CMK (cell line): Measurements from ENCODE around the gene TULP4.
"Not testable (repeated sequence)": the region's sequence is repeated elsewhere in the genome, so short reads cannot be mapped to it uniquely, and the experiment has no call there.

Source experiments
- DNase-seq: peaks from one replicate; pipeline ENCODE4 v3.0.0-alpha.2; 2010; ENCODE audit warnings: low read depth

The TULP4 gene

DNA sequence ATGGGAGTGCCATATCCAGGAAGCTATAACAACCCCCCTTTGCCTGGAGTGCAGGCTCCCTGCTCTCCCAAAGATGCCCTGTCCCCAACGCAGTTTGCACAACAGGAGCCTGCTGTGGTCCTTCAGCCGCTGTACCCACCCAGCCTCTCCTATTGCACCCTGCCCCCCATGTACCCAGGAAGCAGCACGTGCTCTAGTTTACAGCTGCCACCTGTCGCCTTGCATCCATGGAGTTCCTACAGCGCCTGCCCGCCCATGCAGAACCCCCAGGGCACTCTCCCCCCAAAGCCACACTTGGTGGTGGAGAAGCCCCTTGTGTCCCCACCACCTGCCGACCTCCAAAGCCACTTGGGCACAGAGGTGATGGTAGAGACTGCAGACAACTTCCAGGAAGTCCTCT, 191.0 kb downstream of the TULP4 start:
- no peak for DNase-seq

DNA sequence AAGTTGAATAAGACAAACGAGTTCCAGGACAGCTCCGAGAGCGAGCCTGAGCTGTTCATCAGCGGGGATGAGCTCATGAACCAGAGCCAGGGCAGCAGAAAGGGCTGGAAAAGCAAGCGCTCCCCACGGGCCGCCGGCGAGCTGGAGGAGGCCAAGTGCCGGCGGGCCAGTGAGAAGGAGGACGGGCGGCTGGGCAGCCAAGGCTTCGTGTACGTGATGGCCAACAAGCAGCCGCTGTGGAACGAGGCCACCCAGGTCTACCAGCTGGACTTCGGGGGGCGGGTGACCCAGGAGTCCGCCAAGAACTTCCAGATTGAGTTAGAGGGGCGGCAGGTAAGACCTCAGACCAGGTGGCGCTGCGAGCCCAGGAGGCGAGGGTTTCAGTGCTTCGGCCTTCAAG, 191.6 kb downstream of the TULP4 start:
- DNase-seq: no peak

DNA sequence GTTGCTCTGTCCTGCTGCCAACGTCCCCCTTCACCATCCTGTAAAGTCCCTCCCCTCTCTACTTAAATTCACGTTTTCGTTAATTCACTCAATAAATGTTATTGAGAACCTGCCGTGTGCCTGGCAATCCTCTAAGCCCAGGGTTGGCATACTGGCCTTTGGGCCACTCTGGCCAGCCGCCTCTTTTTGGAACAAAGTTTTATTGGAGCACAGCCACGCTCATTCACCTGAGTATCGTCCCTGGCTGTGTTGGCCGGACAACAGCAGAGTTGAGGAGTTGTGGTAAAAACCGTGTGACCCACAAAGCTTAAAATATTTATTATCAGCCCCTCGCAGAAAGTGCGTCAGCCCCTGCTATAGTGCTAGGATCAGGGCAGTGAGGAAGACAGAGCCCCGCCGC, 192.9 kb downstream of the TULP4 start:
- no peak for DNase-seq

DNA sequence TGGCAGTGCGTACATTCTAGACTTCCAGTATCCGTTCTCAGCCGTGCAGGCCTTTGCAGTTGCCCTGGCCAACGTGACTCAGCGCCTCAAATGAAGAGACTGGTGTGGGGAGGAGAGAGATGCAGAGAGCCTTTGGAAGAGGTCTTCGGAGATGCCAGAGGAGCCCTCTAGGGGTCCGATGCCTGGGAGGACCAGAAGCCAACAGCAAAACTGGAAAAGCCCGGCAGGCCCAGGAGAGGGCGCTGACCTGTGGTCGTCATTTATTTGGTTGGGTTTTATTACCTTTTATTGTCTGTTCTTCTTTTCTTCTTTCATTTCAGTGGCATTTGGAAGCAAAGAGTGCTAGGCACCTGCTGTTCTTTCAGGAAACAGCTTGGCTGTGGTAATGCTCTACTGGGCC, 194.3 kb downstream of the TULP4 start:
- DNase-seq: no peak

DNA sequence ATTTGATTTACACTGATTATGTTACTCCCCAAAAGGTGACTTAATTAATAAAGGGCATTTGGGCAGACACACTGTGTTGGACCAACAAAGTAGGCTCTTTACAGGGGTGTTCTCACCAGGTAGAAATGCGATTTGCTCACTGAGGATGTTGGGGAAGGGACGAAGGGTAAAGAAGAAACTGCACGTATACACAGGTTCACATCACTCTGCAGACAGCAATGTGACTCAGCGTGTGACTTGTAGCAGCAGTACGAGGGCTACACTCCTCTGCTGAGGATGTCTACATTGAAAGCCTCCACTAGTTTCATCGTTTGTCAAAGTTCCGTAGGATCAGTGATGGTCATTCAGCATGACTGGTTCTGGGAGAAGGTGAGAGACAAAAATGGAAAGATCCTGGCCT, 194.9 kb downstream of the TULP4 start:
- no peak for DNase-seq

DNA sequence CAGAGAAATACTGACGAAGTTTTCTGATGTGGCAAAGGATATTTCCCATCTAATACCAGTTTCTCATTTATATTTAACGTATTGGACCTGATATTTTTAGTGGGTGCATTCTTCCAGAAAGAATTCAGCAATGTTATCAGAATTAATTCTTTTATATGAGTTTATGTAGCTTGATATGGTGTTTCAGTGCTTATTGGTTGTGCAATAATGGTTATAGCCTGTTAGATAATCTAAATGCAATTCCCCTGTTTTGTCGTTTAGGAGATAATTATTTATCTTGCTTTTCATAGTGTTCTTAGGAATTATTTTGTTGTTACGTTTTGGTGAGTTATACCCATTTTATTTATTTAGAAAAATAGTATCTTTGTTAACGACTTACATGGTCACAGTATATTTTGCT, 196.2 kb downstream of the TULP4 start:
- DNase-seq: no peak

DNA sequence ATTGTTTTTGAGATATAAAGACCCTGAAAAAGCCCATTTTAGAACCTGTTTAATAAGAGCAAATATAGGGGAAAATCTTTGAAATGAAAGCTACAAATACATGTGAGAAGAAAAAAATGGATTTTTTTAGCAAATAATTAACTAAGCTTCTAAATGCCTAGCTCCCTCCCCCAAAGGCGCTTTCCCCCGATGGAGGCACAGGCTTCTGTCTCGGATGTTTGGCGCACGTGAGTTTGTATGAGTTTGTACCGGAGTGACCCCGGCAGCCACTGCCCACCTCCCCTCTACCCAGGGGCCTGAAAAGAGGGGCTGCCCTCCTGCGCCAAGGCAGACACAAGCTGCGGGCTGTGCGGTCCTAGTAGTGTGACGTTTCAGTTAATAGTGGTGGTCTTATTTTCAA, 197.2 kb downstream of the TULP4 start:
- no peak for DNase-seq

DNA sequence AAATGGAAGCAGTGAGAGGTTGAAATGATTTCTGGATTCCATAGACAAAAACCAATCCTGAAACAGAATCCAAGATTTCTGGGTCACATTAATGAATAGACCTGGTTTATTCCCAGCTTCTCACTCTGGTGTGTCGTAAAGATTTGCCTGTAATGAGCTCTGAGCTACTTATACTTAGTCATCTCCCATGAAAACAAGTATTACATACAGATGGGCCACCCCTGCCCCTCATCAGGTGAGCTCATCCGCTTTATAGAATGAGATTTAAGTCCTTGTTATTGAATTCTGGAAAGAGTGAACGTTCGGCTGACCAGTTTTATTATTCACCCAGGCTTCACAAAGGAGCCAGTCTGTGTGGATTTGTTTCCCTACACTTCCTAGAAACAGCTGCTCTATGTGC, 200.5 kb downstream of the TULP4 start:
- DNase-seq: no peak

DNA sequence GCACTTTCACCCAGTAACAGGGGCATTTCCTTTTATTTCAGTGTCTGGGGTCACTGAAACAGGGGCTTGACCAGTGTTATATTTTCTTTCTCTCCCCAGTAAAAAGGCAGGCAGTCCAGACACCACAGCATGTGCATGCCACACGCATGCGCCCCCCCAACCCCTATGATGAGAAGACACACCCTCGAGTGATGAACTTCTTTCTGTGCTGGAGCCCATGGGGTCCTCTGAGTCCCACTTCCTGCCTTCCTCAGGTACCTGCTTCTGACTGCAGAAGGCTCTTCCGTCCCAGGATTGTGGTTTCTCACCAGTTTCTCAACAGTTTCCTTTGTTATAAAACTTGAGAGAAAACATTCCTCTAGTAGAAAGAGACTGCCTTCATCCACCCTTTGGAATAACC, 201.9 kb downstream of the TULP4 start:
- DNase-seq: no peak

DNA sequence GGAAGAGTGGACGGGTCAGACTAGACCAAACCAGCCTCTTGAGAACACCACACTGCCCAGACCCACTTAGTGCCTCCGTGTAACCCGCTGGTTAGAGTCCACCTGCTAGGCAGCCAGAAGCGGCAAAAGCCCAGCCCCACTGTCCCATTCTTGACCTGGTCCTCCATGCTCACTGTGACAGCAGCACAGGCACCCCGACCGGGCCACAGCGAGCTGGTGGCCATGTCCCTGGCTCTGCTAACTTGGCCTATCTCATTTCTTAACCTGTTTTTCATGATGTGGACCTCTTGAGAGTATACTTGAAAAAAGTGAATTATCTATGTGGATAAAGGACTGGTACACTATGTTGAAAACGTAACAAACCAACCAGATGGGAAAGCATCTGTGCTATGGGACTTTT, 202.7 kb downstream of the TULP4 start:
- no peak for DNase-seq

DNA sequence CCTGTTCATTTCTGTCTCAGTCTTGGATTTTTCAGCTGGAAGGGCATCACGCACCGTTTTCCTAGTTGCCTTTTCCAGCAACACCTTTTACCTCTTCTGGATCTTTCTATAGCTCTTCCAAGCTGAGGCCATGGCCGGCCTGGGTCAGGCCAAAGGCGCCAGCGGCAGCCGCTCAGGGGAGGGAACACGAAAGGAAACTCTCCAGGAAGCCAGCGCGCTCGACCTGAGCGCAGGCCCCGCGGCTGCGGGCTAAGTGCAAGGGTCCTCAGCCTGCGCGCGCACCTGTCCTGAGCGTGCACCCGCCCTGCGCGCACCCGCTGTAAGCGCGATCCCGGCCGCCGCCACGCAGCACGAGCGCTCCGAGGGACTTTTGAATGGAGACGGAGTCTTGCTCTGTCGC, 203.8 kb downstream of the TULP4 start:
- DNase-seq: no peak

DNA sequence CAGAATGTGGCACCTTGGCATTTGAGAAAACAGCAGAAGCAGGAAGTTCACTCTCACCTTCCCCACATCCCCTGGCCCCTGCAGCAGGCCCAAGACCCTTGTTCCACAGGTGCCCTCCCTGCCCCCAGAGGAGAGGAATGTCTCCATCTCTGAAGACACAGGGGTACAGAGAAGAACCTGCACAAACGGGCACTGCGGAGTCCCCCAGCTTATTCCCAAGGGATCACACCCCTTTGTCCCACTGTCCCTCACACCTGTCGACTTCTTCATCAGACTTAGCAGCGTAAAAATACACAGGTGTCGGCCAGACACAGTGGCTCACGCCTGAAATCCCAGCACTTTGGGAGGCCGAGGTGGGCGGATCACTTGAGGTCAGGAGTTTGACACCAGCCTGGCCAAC, 204.8 kb downstream of the TULP4 start:
- no peak for DNase-seq

DNA sequence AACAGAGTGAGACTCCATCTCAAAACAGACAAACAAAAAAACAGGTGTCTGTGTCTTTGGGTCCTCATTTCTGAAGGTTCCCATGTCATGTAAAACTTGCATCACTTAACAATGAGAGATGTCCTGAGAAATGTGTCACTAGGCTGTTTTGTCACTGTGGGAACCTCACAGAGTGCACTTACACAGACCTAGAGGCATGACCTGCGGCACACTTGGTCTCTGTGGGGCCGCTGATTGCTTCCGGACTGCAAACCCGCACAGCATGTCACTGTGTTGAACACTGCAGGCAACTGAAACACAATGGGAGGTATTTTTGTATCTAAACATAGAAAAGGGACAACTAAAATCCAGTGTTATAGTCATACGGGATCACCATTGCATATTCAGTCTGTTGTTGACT, 205.3 kb downstream of the TULP4 start:
- no peak for DNase-seq

DNA sequence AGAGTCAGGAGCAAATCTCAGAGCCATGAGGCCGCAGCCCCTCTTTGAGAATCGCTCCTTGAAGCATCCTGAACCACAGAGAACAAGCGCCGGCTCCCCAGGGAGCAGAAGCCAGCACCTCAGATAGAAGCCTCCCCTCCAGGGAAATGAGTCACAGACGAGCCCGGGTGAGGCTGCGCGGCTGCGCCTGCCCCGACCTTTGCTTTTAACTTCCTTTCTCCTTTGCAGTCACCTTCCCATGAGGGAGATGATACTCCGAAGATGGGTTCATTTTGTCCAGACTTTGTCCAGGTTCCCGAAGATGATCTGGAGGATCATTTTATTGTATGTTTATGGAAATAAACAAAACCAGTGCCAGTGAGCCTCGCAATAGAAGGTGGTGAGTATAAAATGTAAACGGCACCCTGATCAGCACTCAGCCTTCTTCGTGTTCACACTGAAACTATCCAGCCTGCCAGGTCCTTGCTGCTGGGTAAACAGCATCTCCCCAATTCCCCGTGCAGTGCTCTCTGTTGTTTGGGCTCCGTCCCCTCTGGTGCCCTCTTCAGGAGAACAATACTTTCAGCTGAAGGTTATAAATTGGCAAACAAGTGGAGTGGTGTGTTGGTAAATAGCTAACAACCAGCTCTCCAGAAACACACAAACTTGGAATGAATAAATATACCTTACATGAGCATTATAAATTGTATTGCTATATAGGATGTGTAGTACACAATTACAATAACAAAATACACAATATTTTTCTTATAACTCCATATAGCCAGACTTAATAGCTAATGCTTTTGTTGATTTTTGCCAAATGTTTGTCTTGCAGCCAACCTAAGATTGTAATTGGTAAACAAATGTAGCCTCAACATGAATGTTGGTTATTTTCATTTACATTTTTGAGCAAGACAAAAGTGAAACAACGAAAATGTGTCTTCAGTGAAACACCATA, 206.2 kb downstream of the TULP4 start:
- DNase-seq: peak; percentile 32

DNA sequence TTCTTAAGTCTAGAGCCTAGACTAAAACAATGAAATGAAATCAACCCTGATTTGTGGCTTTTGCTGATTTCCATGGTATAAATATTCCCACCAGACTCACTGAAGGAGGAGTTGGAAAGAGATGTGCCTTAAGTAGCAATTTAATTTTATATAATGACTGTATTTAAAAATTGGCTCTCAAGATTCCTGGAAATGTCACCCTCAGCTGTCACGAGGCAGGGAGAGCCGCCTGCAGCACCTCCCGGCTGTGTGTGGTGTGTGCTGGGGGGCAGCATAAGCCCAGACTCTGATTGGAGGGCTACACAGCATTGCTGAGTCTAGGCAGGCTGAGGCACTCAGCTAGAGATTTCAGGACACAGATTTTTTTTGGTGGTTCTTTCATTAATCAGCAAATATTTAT, 207.0 kb downstream of the TULP4 start:
- DNase-seq: no peak

DNA sequence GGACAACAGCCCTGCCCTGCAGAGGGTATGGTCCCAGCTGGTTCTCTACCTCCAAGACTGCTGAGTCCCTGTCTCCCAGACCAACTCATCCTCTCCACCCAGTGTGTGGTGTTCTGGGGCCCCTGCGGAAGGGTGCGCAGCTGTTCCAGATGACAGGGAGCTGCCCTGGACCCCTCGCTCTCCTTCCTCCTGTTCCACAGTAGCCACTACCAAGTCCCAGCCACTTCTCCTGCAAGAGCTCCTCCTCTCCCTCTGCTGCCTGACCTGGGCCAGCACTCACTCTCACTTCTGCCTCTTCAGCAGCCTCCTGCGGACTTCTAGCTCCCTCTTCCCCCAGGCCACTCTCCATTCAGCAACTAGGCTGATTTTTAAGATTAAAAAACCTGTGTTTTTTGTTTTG, 207.5 kb downstream of the TULP4 start:
- no peak for DNase-seq

DNA sequence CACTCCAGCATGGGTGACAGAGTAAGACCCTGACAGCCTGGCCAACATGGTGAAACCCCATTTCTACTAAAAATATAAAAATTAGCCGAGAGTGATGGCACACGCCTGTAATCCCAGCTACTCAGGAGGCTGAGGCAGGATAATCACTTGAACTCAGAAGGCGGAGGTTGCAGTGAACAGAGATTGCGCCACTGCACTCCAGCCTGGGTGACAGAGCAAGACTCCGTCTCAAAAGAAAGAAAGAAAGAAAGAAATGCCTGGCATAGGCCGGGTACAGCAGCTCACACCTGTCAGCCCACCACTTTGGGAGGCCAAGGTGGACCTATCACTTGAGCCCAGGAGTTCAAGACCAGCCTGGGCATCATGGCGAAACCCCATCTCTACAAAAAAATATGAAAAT, 208.7 kb downstream of the TULP4 start:
- DNase-seq: not testable (repeated sequence)

DNA sequence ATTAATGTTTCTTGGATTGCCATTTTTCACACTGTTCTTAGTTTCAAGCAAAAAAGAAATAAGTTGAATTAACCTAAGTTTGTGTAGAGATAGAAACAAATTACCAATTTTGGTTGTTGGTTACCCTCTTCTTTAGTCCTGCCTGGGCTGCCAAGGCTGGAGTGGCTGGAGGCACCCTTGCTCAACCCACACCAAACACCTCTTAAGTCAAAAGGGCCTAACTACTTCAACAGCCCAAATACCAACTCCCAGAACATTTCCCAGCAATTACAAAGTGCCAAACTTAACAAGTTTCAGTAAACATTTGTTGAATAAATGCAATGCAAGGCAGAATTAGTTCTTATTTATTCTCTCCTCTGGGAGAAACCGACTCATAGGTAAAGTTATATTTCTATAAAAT, 209.5 kb downstream of the TULP4 start:
- no peak for DNase-seq

DNA sequence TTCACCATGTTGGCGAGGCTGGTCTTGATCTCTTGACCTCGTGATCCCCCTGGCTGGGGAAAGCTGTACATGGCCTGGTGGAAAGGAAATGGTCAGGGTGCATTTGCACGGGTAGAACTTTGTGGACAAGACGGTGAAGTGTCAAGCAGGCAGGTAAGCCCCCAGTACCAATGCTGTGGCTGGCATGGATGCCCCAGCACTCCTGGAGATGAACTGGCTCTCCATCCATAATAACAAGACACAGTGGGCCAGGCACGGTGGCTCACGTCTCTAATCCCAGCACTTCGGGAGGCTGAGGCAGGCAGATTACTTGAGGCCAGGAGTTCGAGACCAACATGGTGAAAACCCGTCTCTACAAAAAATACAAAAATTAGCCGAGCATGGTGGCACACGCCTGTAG, 210.4 kb downstream of the TULP4 start:
- no peak for DNase-seq

DNA sequence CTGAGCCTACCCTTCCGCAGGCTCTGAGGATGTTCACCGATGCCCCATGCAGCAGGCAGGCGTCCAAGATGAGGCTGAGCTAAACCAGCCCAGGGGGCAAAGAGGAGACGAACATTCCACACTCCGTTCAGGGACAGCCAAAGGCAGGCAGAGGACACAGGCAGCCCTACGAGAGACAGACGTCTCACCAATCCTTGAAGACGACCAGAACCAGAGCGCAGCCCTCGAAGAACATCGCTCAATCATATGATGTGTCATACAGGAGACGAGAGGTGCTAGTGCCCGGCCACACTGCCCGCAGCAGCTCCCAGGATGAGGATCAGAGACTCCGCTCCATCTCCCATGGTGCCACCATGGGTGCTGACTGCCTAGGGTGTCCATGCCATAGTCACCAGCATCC, 212.0 kb downstream of the TULP4 start:
- no peak for DNase-seq

DNA sequence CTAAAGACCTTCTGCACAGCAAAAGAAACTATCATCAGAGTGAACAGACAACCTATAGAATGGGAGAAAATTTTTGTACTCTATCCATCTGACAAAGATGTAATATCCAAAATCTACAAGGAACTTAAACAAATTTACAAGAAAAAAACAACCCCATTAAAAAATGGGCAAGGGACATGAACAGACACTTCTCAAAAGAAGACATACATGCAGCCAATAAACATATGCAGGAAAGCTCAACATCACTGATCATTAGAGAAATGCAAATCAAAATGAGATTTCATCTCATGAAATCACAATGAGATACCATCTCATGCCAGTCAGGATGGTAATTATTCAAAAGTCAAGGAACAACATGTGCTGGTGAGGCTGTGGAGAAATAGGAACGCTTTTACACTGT, 215.6 kb downstream of the TULP4 start:
- not testable (repeated sequence) for DNase-seq

DNA sequence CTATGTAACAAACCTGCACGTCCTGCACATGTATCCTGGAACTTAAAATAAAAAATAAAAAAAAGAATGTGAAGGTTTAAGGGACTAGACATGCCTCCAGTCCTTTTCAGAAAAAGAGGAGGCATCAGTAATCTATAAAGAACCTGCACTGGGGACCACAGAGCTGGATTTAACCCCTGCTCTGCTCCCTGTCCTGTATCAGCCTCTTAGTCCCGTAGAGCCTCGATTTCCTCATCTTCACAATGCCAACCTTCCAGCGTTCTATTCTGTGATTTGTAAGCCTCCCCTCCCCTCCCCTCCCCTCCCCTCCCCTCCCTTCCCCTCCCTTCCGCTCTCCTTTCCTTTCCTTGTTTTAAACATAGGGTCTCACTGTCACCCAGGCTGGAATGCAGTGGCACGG, 216.6 kb downstream of the TULP4 start:
- DNase-seq: no peak

DNA sequence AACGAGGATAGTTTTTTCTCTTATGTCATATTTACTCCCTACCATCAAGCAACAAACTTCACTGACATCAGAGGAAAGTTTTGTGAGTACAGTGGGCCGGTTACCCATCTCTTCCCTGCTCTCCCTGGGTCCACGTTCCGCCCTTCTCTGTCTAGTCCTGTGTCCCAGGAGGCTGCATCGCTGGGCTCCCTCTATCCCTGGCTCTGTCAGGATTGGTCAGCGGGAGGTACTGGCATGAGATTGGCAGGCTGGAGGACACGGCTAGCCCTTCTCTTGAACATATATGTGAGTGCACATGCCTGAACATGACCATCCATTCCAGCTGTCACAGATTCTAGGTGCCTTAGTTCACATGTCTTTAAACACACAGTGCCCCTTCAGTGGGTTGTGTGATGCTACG, 217.4 kb downstream of the TULP4 start:
- no peak for DNase-seq

DNA sequence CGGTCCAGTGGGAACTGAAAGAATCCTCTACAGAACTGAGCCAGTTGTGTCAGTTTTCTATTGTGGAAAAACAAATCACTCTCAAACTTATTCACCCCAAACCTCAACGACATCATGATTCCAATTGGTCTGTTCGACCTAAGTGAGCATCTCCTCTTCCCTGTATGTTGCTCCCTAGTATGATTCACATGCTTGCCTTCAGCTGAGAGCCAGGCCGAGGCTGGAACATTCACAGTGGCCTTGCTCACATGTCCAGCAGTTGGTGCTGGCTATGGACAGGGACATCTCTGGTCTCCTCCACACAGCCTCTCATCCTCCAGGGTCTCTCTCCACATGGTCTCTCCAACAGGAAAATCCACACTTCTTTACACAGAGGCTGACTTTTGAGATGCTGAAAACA, 219.3 kb downstream of the TULP4 start:
- no peak for DNase-seq
